Neural cell (in vitro differentiated cells): ENCODE data around the gene STEAP1B.

ENCODE experiments used
- CTCF ChIP-seq: fragments of 450-650 bp; IDR thresholded peaks from 2 replicates; pipeline ENCODE4 v1.5.1; 2014; ENCODE audit warnings: antibody characterized with exemption, mild to moderate bottlenecking, moderate library complexity; ENCODE audit not compliant: poor library complexity, severe bottlenecking
- EP300 ChIP-seq: fragments of 450-650 bp; conservative IDR thresholded peaks from 2 replicates; pipeline ENCODE4 v1.6.1; 2014; ENCODE audit warnings: antibody characterized with exemption, mild to moderate bottlenecking, moderate library complexity; ENCODE audit not compliant: poor library complexity, severe bottlenecking
- EZH2 ChIP-seq: fragments of 200-600, 300-800 bp; shearing (Covaris generic), sonication (generic); IDR thresholded peaks from 2 replicates; pipeline ENCODE4 v1.6.1; 2014; ENCODE audit warnings: antibody characterized with exemption, low read length, borderline replicate concordance, mild to moderate bottlenecking; ENCODE audit not compliant: insufficient read depth, poor library complexity, severe bottlenecking
- POLR2AphosphoS5 ChIP-seq: IDR thresholded peaks from 2 replicates; pipeline ENCODE4 v1.6.1; 2012

GRCh38 chr7:22417841-22418240 lies 82.1 kb downstream of the STEAP1B start:
- no peak for TF ChIP-seq EZH2
- no peak for TF ChIP-seq CTCF
- no peak for TF ChIP-seq EP300
- TF ChIP-seq POLR2AphosphoS5: no peak
